Chondrocyte (in vitro differentiated cells): ENCODE measurements around the gene NANOS1. TPM values are rescaled to one million over a fixed set of nuclear protein-coding genes. Genes with fewer than 3 reads are reported as not detected.

Experiments used
- DNase-seq: peaks from one replicate; pipeline ENCODE4 v3.0.0; 2021; ENCODE audit warnings: mixed read lengths, low spot score
- H3K27ac Mint-ChIP-seq: one replicate; pipeline ENCODE4 v1.8.0; 2021; ENCODE audit warnings: mild to moderate bottlenecking, moderate library complexity, mixed read lengths; ENCODE audit not compliant: unreplicated experiment
- H3K27me3 Mint-ChIP-seq: 2 replicates; pipeline ENCODE4 v1.8.0; 2021; ENCODE audit warnings: low read depth, mixed read lengths
- H3K36me3 Mint-ChIP-seq: 2 replicates; pipeline ENCODE4 v1.8.0; 2021; ENCODE audit warnings: low read depth, mixed read lengths
- H3K4me1 Mint-ChIP-seq: 2 replicates; pipeline ENCODE4 v1.8.0; 2021; ENCODE audit warnings: low read depth, mild to moderate bottlenecking, mixed read lengths
- H3K4me3 Mint-ChIP-seq: one replicate; pipeline ENCODE4 v1.8.0; 2021; ENCODE audit warnings: mild to moderate bottlenecking, moderate library complexity, mixed read lengths; ENCODE audit not compliant: unreplicated experiment
- H3K9me3 Mint-ChIP-seq: 2 replicates; pipeline ENCODE4 v1.8.0; 2021; ENCODE audit warnings: low read depth, mixed read lengths
- CTCF ChIP-seq: fragments of 200-600 bp; sonication (generic); IDR thresholded peaks from 2 replicates; pipeline ENCODE4 v1.5.0; 2021; ENCODE audit warnings: antibody characterized with exemption, mild to moderate bottlenecking, moderate library complexity
- total RNA-seq: library from RNA; stranded (reverse); gene quantifications from 3 replicates; pipeline ENCODE4 v1.2.1, GENCODE V29; 2021

The NANOS1 gene
- total RNA-seq, 1 donor from 2014 or later, result 3.8 TPM

GRCh38 chr10:119001717-119002500, 27.6 kb upstream of the NANOS1 start:
- Mint-ChIP-seq H3K27ac (no peak overlapping the region), H3K36me3 (no peaks in the 10 kb centered on the region), H3K4me3 (no peak overlapping the region), H3K4me1 (peaks cover 22% of the 10 kb centered on the region), H3K27me3 (peaks cover 2% of the 10 kb centered on the region), H3K9me3 (peaks cover 3% of the 10 kb centered on the region)
- no peak for TF ChIP-seq CTCF
- DNase-seq, result no peak

- Mint-ChIP-seq H3K4me1 (peaks cover 28% of the 10 kb centered on the region), H3K9me3 (no peaks in the 10 kb centered on the region), H3K36me3 (no peaks in the 10 kb centered on the region), H3K27me3 (peaks cover 1% of the 10 kb centered on the region), H3K4me3 (no peak overlapping the region), H3K27ac (no peak overlapping the region)
- no peak for DNase-seq
- no peak for TF ChIP-seq CTCF
These were observed 25.8 kb upstream of the NANOS1 start for GRCh38 chr10:119003572-119004289.

GRCh38 chr10:119005362-119006043, 24.0 kb upstream of the NANOS1 start:
- H3K27me3 Mint-ChIP-seq, result peaks cover 1% of the 10 kb centered on the region
- no peak overlapping the region for H3K4me3 Mint-ChIP-seq
- no peak for DNase-seq
- no peak overlapping the region for H3K27ac Mint-ChIP-seq
- no peaks in the 10 kb centered on the region for H3K36me3 Mint-ChIP-seq
- H3K4me1 Mint-ChIP-seq, result peaks cover 28% of the 10 kb centered on the region
- TF ChIP-seq CTCF, result no peak
- H3K9me3 Mint-ChIP-seq, result no peaks in the 10 kb centered on the region

- no peak for DNase-seq
- no peaks in the 10 kb centered on the region for H3K27me3 Mint-ChIP-seq
- H3K4me3 Mint-ChIP-seq, result no peak overlapping the region
- H3K4me1 Mint-ChIP-seq, result peaks cover 28% of the 10 kb centered on the region
- no peaks in the 10 kb centered on the region for H3K9me3 Mint-ChIP-seq
- TF ChIP-seq CTCF, result no peak
- no peaks in the 10 kb centered on the region for H3K36me3 Mint-ChIP-seq
- H3K27ac Mint-ChIP-seq, result peak overlapping the region; percentile 79
These were observed 22.9 kb upstream of the NANOS1 start for GRCh38 chr10:119006451-119007210.

- no peak overlapping the region for H3K4me3 Mint-ChIP-seq
- H3K9me3 Mint-ChIP-seq, result no peaks in the 10 kb centered on the region
- H3K36me3 Mint-ChIP-seq, result no peaks in the 10 kb centered on the region
- H3K4me1 Mint-ChIP-seq, result peaks cover 28% of the 10 kb centered on the region
- H3K27me3 Mint-ChIP-seq, result no peaks in the 10 kb centered on the region
- no peak for DNase-seq
- TF ChIP-seq CTCF, result no peak
- H3K27ac Mint-ChIP-seq, result peak overlapping the region; percentile 79
These were observed 22.3 kb upstream of the NANOS1 start for GRCh38 chr10:119007211-119007574.
